ENCODE data around the gene GGTA1.
A peak's percentile ranks its signal among the peaks of the same experiment; 100 is the strongest.
"Not testable (repeated sequence)": the region's sequence is repeated elsewhere in the genome, so short reads cannot be mapped to it uniquely, and the experiment has no call there.

The GGTA1 gene

GRCh38 chr9:121498487-121499176, 1.0 kb downstream of the GGTA1 start:
- no peak for DNase-seq

- DNase-seq, result peak; percentile 90
These were observed 1.5 kb downstream of the GGTA1 start for GRCh38 chr9:121498150-121498486.

- no peak for DNase-seq
These were observed 3.7 kb downstream of the GGTA1 start for GRCh38 chr9:121495976-121496375.

- no peak for DNase-seq
These were observed 5.5 kb downstream of the GGTA1 start for GRCh38 chr9:121494192-121494591.

GRCh38 chr9:121491111-121491510, 8.5 kb downstream of the GGTA1 start:
- DNase-seq, result no peak

GRCh38 chr9:121489344-121489743, 10.3 kb downstream of the GGTA1 start:
- no peak for DNase-seq

GRCh38 chr9:121486043-121486442, 13.6 kb downstream of the GGTA1 start:
- no peak for DNase-seq

- DNase-seq, result no peak
These were observed 14.0 kb downstream of the GGTA1 start for GRCh38 chr9:121485623-121486022.

- DNase-seq, result no peak
These were observed 14.8 kb downstream of the GGTA1 start for GRCh38 chr9:121484651-121485446.

GRCh38 chr9:121483473-121484031, 16.1 kb downstream of the GGTA1 start:
- DNase-seq, result no peak

GRCh38 chr9:121483049-121483448, 16.6 kb downstream of the GGTA1 start:
- no peak for DNase-seq

GRCh38 chr9:121478816-121479676, 20.6 kb downstream of the GGTA1 start:
- DNase-seq, result no peak

- DNase-seq, result no peak
These were observed 23.5 kb downstream of the GGTA1 start for GRCh38 chr9:121476156-121476555.

GRCh38 chr9:121474231-121474947, 25.3 kb downstream of the GGTA1 start:
- no peak for DNase-seq

- no peak for DNase-seq
These were observed 26.4 kb downstream of the GGTA1 start for GRCh38 chr9:121473229-121473628.

- DNase-seq, result no peak
These were observed 27.2 kb downstream of the GGTA1 start for GRCh38 chr9:121472446-121472845.

- no peak for DNase-seq
These were observed 33.5 kb downstream of the GGTA1 start for GRCh38 chr9:121466142-121466541.

GRCh38 chr9:121464968-121465367, 34.7 kb downstream of the GGTA1 start:
- no peak for DNase-seq

- DNase-seq, result peak; percentile 43
These were observed 36.4 kb downstream of the GGTA1 start for GRCh38 chr9:121463026-121463807.

GRCh38 chr9:121459513-121459912, 40.1 kb downstream of the GGTA1 start:
- no peak for DNase-seq

GRCh38 chr9:121458449-121458848, 41.2 kb downstream of the GGTA1 start:
- not testable (repeated sequence) for DNase-seq
